HepG2 (cell line): ENCODE data around the gene KRT6B. TPM values are rescaled to one million over a fixed set of nuclear protein-coding genes. Genes with fewer than 3 reads are reported as not detected.

Experiments
- ATAC-seq: fragments of 200-7000 bp; cut with Tn5 transposase; 3 replicates; pipeline ENCODE4 v1.9.1; 2020; ENCODE audit warnings: mild to moderate bottlenecking, moderate library complexity
- BruUV-seq: library from RNA; stranded (reverse); fragments of 400-500 nt; replicated peaks from 2 replicates; lab custom pipeline; 2021; lab: Mats Ljungman, UMichigan
- CTCF ChIA-PET: fragments of 300-600 bp; formaldehyde crosslinking; extraction: SDS; loops from one replicate; lab custom pipeline; 2021; ENCODE audit warnings: low total read pairs, inconsistent platforms, low intra/inter-chr PET ratio; lab: Yijun Ruan, JAX
- POLR2A ChIA-PET: fragments of 350-600 bp; sonication (Branson Sonifier 250); formaldehyde crosslinking; loops from one replicate; lab custom pipeline; 2020; ENCODE audit warnings: antibody characterized with exemption, inconsistent platforms; lab: Yijun Ruan, JAX
- DNase-seq: peaks from one replicate; pipeline ENCODE4 v3.0.0-alpha.2; 2015; ENCODE audit warnings: low spot score
- FAIRE-seq: peaks from 3 replicates; lab custom pipeline; 2011; peaks lifted over from hg19 to GRCh38; lab: Jason Lieb, UNC
- H2AFZ ChIP-seq: one replicate; pipeline ENCODE4 v1.6.1; 2011; ENCODE audit warnings: low read length, inconsistent platforms
- H3K27ac ChIP-seq: fragments of 300-600 bp; 3 replicates; pipeline ENCODE4 v1.8.0; 2011; ENCODE audit warnings: mixed run types, mild to moderate bottlenecking, mixed read lengths, low read length, inconsistent platforms; ENCODE audit not compliant: insufficient read depth; ENCODE audit errors: extremely low read length
- H3K27me3 ChIP-seq, 2 experiments: fragments of 200-600 bp in 1 of 2; 2 replicates in 1 of 2; 3 replicates in 1 of 2; pipeline versions ENCODE4 v1.6.0 to v1.8.0; 2011; ENCODE audit warnings: low read length in 2 of 2, mild to moderate bottlenecking in 2 of 2, moderate library complexity in 2 of 2, inconsistent platforms in 1 of 2; ENCODE audit not compliant: insufficient read depth in 2 of 2, control insufficient read depth in 1 of 2
- H3K36me3 ChIP-seq, 2 experiments: fragments of 200-600 bp in 1 of 2; replicated peaks in 1 of 2; 2 replicates in 1 of 2; 3 replicates in 1 of 2; pipeline versions ENCODE4 v1.5.1 to v1.8.0; 2011; ENCODE audit warnings: low read length in 2 of 2, inconsistent platforms in 1 of 2; ENCODE audit not compliant: insufficient read depth in 2 of 2, control insufficient read depth in 1 of 2
- H3K4me1 ChIP-seq: 2 replicates; pipeline ENCODE4 v1.5.1; 2012; ENCODE audit warnings: low read length, inconsistent platforms; ENCODE audit not compliant: insufficient read depth
- H3K4me2 ChIP-seq: 2 replicates; pipeline ENCODE4 v1.6.0; 2011; ENCODE audit warnings: low read depth, low read length, inconsistent platforms
- H3K4me3 ChIP-seq, 3 experiments: fragments of 200-600 bp in 1 of 3; sonication (generic), shearing (Covaris generic) in 1 of 3; replicated peaks in 1 of 3; 2 replicates each; pipeline ENCODE4 v1.5.1; 2011 to 2016; ENCODE audit warnings: low read length in 3 of 3, inconsistent platforms in 2 of 3, low read depth in 2 of 3, mild to moderate bottlenecking in 2 of 3, control low read depth in 1 of 3, mixed read lengths in 1 of 3; ENCODE audit not compliant: insufficient read depth in 1 of 3
- H3K79me2 ChIP-seq: one replicate; pipeline ENCODE4 v1.6.1; 2011; ENCODE audit warnings: low read length, inconsistent platforms; ENCODE audit not compliant: insufficient read depth
- H3K9ac ChIP-seq: 2 replicates; pipeline ENCODE4 v1.6.0; 2011; ENCODE audit warnings: mild to moderate bottlenecking, low read depth, low read length, inconsistent platforms; ENCODE audit not compliant: insufficient read depth
- H3K9me3 ChIP-seq: 2 replicates; pipeline ENCODE4 v1.5.1; 2012; ENCODE audit warnings: mild to moderate bottlenecking, low read length
- H4K20me1 ChIP-seq: 2 replicates; pipeline ENCODE4 v1.6.0; 2011; ENCODE audit warnings: inconsistent platforms, mild to moderate bottlenecking, low read length, moderate library complexity; ENCODE audit not compliant: insufficient read depth
- ASH2L ChIP-seq: fragments of 300-600, 200-600 bp; sonication (generic); IDR thresholded peaks from 2 replicates; pipeline ENCODE4 v1.7.0; 2017; ENCODE audit warnings: low read depth, mild to moderate bottlenecking, moderate library complexity, mixed read lengths, low read length; ENCODE audit not compliant: insufficient read length
- CAMTA2 ChIP-seq: sonication (generic); formaldehyde crosslinking; IDR thresholded peaks from 2 replicates; pipeline ENCODE4 v1.4.0; 2020; ENCODE audit warnings: mild to moderate bottlenecking, missing genetic modification reagents, borderline replicate concordance
- HES4 ChIP-seq: sonication (generic); formaldehyde crosslinking; IDR thresholded peaks from 2 replicates; pipeline ENCODE4 v1.9.0; 2021; ENCODE audit warnings: mild to moderate bottlenecking, missing genetic modification reagents, borderline replicate concordance
- IKZF4 ChIP-seq: sonication (generic); formaldehyde crosslinking; IDR thresholded peaks from 2 replicates; pipeline ENCODE4 v1.5.1; 2020; ENCODE audit warnings: borderline replicate concordance, mild to moderate bottlenecking, low read depth, missing genetic modification reagents; ENCODE audit errors: not compliant biosample characterization
- KMT2B ChIP-seq: IDR thresholded peaks from 2 replicates; pipeline ENCODE4 v1.6.1; 2016; ENCODE audit warnings: missing genetic modification reagents, missing compliant biosample characterization
- RARA ChIP-seq: IDR thresholded peaks from 2 replicates; pipeline ENCODE4 v1.6.1; 2016; ENCODE audit warnings: missing genetic modification reagents, missing compliant biosample characterization
- RELA ChIP-seq: sonication (generic); formaldehyde crosslinking; IDR thresholded peaks from 2 replicates; pipeline ENCODE4 v1.4.0; 2020; ENCODE audit warnings: missing genetic modification reagents
- RORA ChIP-seq: sonication (generic); formaldehyde crosslinking; IDR thresholded peaks from 2 replicates; pipeline ENCODE4 v1.5.0; 2020; ENCODE audit warnings: mild to moderate bottlenecking, missing genetic modification reagents, moderate library complexity
- SP1 ChIP-seq, 2 experiments: fragments of 450-650 bp in 1 of 2; sonication (generic) in 1 of 2; formaldehyde crosslinking in 1 of 2; IDR thresholded peaks; 2 replicates each; pipeline versions ENCODE4 v1.4.0 to v1.6.1; 2016 to 2020; ENCODE audit warnings: missing genetic modification reagents in 1 of 2
- SPEN ChIP-seq: sonication (generic); formaldehyde crosslinking; IDR thresholded peaks from 2 replicates; pipeline ENCODE4 v1.5.1; 2020; ENCODE audit warnings: low read depth, mild to moderate bottlenecking, missing genetic modification reagents
- TBX2 ChIP-seq: sonication (generic); formaldehyde crosslinking; IDR thresholded peaks from 2 replicates; pipeline ENCODE4 v1.5.0; 2020; ENCODE audit warnings: missing genetic modification reagents, mild to moderate bottlenecking, borderline replicate concordance
- ZHX1 ChIP-seq: sonication (generic); formaldehyde crosslinking; IDR thresholded peaks from 2 replicates; pipeline ENCODE4 v1.8.1; 2022; ENCODE audit warnings: low read depth, mild to moderate bottlenecking, missing genetic modification reagents
- ZKSCAN5 ChIP-seq: sonication (generic); formaldehyde crosslinking; IDR thresholded peaks from 2 replicates; pipeline ENCODE4 v1.5.1; 2020; ENCODE audit warnings: mild to moderate bottlenecking, missing genetic modification reagents
- ZMYM2 ChIP-seq: sonication (generic); formaldehyde crosslinking; IDR thresholded peaks from 2 replicates; pipeline ENCODE4 v1.8.0; 2022; ENCODE audit warnings: mild to moderate bottlenecking, missing genetic modification reagents
- ZNF598 ChIP-seq: sonication (generic); formaldehyde crosslinking; IDR thresholded peaks from 2 replicates; pipeline ENCODE4 v1.5.1; 2020; ENCODE audit warnings: mild to moderate bottlenecking, missing genetic modification reagents, borderline replicate concordance
- ZNF615 ChIP-seq: sonication (generic); formaldehyde crosslinking; IDR thresholded peaks from 2 replicates; pipeline ENCODE4 v1.5.0; 2020; ENCODE audit warnings: mild to moderate bottlenecking, missing genetic modification reagents, borderline replicate concordance
- ZNF7 ChIP-seq: IDR thresholded peaks from 2 replicates; pipeline ENCODE4 v1.6.1; 2016; ENCODE audit warnings: missing biosample characterization, missing genetic modification reagents
- ZNF878 ChIP-seq: sonication (generic); formaldehyde crosslinking; IDR thresholded peaks from 2 replicates; pipeline ENCODE4 v1.8.1; 2023; ENCODE audit warnings: mild to moderate bottlenecking, missing genetic modification reagents, moderate library complexity
- WGBS: methylation state at CpG from one replicate; pipeline ENCODE4 v1.1.6; 2017; ENCODE audit warnings: low lambda C conversion rate; 5-methylcytosine and 5-hydroxymethylcytosine counted together
- in situ Hi-C: cut with HindIII; loops from 2 replicates; pipeline ENCODE4 v1.10.0; 2017; ENCODE audit warnings: low pct_unique_long_range_greater_than_20kb; ENCODE audit not compliant: extremely low pct_ligation_motif_present
- intact Hi-C: fragments of 100-400 bp; cut with micrococcal nuclease; formaldehyde crosslinking; loops from one replicate; pipeline ENCODE4 v1.10.0; 2022; ENCODE audit not compliant: unreplicated experiment
- polyA plus RNA-seq, 8 experiments: library from polyadenylated mRNA; depleted of rRNA in 3 of 8; stranded (reverse) in 7 of 8; unstranded in 1 of 8; fragments of >200 nt; fragmentation: Illumina TruSeq in 4 of 8; extraction: Trizol in 4 of 8; gene quantifications; 2 replicates each; pipeline versions ENCODE4 v1.2.1 to v1.2.3, GENCODE V29; 2011 to 2016; ENCODE audit warnings: low read depth in 4 of 8, missing spikeins in 1 of 8, mixed read lengths in 1 of 8; ENCODE audit not compliant: insufficient read depth in 1 of 8
- total RNA-seq, 5 experiments: library from RNA; depleted of rRNA; stranded (reverse); fragments of >200 nt; fragmentation: Illumina TruSeq; extraction: Trizol; gene quantifications; 2 replicates each; pipeline ENCODE4 v1.2.3, GENCODE V29; 2016; ENCODE audit warnings: low read depth in 1 of 5
- TF ChIP-seq, protein P1 (sequence below): sonication (generic); formaldehyde crosslinking; IDR thresholded peaks from 2 replicates; pipeline ENCODE4 v1.8.0; 2022; ENCODE audit warnings: mild to moderate bottlenecking, missing genetic modification reagents, moderate library complexity
- TF ChIP-seq, protein P2 (sequence below): sonication (generic); formaldehyde crosslinking; IDR thresholded peaks from 2 replicates; pipeline ENCODE4 v1.4.0; 2020; ENCODE audit warnings: mild to moderate bottlenecking, missing genetic modification reagents

The KRT6B gene
- total and polyA plus RNA-seq, 2 of the 13 experiments (the other 11 are each of a cell fraction or from before 2014, with no cell fraction given): not detected

DNA sequence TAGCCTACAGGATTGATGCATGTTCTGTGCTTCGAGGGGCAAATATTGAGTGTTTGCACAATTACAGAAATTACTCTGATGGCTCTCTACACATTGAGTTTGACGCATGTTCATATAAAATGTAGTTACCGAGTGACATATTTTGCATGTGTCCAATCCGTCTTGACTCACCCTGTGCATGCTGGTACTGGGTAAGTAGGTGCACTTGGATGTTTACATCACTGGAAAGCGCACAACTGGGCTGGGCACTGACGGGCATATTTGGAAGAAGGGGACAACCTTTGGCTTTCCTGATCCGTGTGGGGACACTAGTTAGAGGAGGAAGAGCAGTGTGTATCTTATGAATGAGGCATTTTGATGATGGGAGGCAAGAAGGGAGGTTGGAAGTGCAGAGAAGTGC, 46.0 kb upstream of the KRT6B start (continued):
- TF ChIP-seq, protein P1, sequence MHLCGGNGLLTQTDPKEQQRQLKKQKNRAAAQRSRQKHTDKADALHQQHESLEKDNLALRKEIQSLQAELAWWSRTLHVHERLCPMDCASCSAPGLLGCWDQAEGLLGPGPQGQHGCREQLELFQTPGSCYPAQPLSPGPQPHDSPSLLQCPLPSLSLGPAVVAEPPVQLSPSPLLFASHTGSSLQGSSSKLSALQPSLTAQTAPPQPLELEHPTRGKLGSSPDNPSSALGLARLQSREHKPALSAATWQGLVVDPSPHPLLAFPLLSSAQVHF (CRISPR knock-in tag): no peak
- no peak for TF ChIP-seq ZNF878
- TF ChIP-seq, protein P2, sequence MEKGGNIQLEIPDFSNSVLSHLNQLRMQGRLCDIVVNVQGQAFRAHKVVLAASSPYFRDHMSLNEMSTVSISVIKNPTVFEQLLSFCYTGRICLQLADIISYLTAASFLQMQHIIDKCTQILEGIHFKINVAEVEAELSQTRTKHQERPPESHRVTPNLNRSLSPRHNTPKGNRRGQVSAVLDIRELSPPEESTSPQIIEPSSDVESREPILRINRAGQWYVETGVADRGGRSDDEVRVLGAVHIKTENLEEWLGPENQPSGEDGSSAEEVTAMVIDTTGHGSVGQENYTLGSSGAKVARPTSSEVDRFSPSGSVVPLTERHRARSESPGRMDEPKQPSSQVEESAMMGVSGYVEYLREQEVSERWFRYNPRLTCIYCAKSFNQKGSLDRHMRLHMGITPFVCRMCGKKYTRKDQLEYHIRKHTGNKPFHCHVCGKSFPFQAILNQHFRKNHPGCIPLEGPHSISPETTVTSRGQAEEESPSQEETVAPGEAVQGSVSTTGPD (CRISPR knock-in tag): no peak
- TF ChIP-seq ZMYM2 (CRISPR knock-in tag): no peak
- TF ChIP-seq ZNF615 (CRISPR knock-in tag): no peak
- no peak for TF ChIP-seq CAMTA2 (CRISPR knock-in tag)
- no peak for TF ChIP-seq HES4 (CRISPR knock-in tag)
- no peak for TF ChIP-seq RORA (CRISPR knock-in tag)

- no peaks in the 10 kb centered on the region for H3K9me3 ChIP-seq
- H3K4me1 ChIP-seq: 0 out of 2 replicates have a peak, but pooled peaks cover 6% of the 10 kb centered on the region
- H3K9ac ChIP-seq: no peak overlapping the region
- H3K4me3 ChIP-seq: no peak overlapping the region
- H3K27me3 ChIP-seq: peaks cover 3 to 12% of the 10 kb centered on the region in 2 experiments; a peak in 3 of 5 replicates
- no peaks in the 10 kb centered on the region for H3K36me3 ChIP-seq
- ChIA-PET CTCF (no interaction called here), POLR2A (no interaction called here)
- FAIRE-seq (no peak), ATAC-seq (no peak), DNase-seq (no peak)
- no peaks in the 10 kb centered on the region for H4K20me1 ChIP-seq
- H3K27ac ChIP-seq: no peak overlapping the region
- no peaks in the 10 kb centered on the region for H3K79me2 ChIP-seq
- intact Hi-C loops: no loop called here
- H3K4me2 ChIP-seq: no peak overlapping the region
- 0% methylated on average over 3 of the region's 4 CpGs for WGBS
- in situ Hi-C loops: no loop called here
- H2AFZ ChIP-seq: no peak overlapping the region
- no TSS peak for BruUV-seq
- TF ChIP-seq RELA (no peak), ZMYM2 (CRISPR knock-in tag) (no peak), KMT2B (no peak), ZHX1 (no peak), SPEN (CRISPR knock-in tag) (no peak), RARA (no peak), ZKSCAN5 (CRISPR knock-in tag) (no peak), TBX2 (CRISPR knock-in tag) (no peak), ZNF598 (CRISPR knock-in tag) (no peak), IKZF4 (CRISPR knock-in tag) (no peak), ASH2L (no peak), SP1 (IDR thresholded peaks at IDR 0.05) (no peak), SP1 (CRISPR knock-in tag; IDR thresholded peaks at IDR 0.05) (no peak), ZNF7 (CRISPR knock-in tag) (no peak)
These were observed 44.7 kb upstream of the KRT6B start for GRCh38 chr12:52496590-52497071.
